Measurements from ENCODE around the gene TLE4. TPM values are rescaled to one million over a fixed set of nuclear protein-coding genes. Genes with fewer than 3 reads are reported as not detected.

Gene TLE4
- total and polyA plus RNA-seq, 10 of the 15 experiments (the other 5 are each of a cell fraction or from before 2014, with no cell fraction given), result 5.3 to 53.3 (median 23.3) TPM

GRCh38 chr9:79691496-79691895 lies 119.7 kb downstream of the TLE4 start (continued):
- TF ChIP-seq, protein P1, sequence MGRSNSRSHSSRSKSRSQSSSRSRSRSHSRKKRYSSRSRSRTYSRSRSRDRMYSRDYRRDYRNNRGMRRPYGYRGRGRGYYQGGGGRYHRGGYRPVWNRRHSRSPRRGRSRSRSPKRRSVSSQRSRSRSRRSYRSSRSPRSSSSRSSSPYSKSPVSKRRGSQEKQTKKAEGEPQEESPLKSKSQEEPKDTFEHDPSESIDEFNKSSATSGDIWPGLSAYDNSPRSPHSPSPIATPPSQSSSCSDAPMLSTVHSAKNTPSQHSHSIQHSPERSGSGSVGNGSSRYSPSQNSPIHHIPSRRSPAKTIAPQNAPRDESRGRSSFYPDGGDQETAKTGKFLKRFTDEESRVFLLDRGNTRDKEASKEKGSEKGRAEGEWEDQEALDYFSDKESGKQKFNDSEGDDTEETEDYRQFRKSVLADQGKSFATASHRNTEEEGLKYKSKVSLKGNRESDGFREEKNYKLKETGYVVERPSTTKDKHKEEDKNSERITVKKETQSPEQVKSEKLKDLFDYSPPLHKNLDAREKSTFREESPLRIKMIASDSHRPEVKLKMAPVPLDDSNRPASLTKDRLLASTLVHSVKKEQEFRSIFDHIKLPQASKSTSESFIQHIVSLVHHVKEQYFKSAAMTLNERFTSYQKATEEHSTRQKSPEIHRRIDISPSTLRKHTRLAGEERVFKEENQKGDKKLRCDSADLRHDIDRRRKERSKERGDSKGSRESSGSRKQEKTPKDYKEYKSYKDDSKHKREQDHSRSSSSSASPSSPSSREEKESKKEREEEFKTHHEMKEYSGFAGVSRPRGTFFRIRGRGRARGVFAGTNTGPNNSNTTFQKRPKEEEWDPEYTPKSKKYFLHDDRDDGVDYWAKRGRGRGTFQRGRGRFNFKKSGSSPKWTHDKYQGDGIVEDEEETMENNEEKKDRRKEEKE (IDR thresholded peaks at IDR 0.05), result no peak
- TF ChIP-seq ZSCAN29 (IDR thresholded peaks at IDR 0.05) (no peak), BACH1 (IDR thresholded peaks at IDR 0.05; ENCODE audit: borderline replicate concordance) (no peak), ZBED1 (IDR thresholded peaks at IDR 0.05; ENCODE audit: borderline replicate concordance) (no peak)

DNA sequence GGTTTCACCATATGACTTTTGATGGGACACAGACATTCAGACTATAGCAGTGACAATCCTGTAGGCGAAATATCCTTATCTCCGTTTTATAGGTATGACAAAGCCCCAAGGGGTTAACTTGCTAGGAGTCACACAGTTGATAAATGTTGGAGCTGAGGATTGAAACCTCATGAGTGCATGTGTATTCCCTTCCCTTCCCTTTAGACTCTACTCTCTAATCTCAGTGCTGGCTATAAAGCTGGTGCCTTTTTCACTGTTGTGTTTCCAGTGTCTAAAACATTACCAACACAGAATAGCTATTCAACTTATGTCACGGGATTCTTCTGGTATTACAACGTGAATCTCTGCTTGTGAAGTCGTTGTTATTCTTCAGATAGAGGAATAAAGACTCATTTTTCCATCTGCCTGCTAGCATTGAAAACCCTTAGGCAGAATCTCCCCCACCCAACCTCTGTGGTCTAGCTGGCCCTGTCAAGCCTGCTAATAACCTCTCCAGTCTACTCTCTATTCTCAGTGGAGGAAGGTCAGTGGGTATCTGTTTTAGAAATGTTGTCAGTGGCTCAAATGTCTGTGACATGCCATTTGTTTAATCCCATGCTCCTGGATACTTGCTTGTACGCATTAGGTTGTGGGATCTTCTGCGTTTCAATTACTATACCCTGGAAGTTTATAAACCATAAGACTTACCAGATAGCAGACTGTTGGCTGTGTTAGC lies 121.2 kb downstream of the TLE4 start:
- 80% methylated on average over 7 of the region's 7 CpGs for WGBS (ENCODE audit: insufficient coverage, insufficient replicate concordance, low lambda C conversion rate, missing lambda C conversion rate)
- Histone ChIP-seq H3K79me2 (ENCODE audit: control insufficient read depth, insufficient read depth, low read length) (no peaks in the 10 kb centered on the region), H3K27me3 (replicated peaks in 1 of 2; ENCODE audit: control insufficient read depth in 2 of 2, insufficient read depth in 2 of 2, low read length in 1 of 2) (no peaks in the 10 kb centered on the region), H3K4me2 (ENCODE audit: control insufficient read depth, insufficient read depth) (no peak overlapping the region), H3K27ac (ENCODE audit: control insufficient read depth, insufficient read depth) (no peak overlapping the region), H3K36me3 (ENCODE audit: control insufficient read depth in 2 of 2, insufficient read depth in 2 of 2, low read length in 1 of 2) (no peaks in the 10 kb centered on the region), H3K4me3 (no peak overlapping the region), H3K4me1 (ENCODE audit: control insufficient read depth, insufficient read depth, low read length) (no peaks in the 10 kb centered on the region), H4K20me1 (ENCODE audit: control insufficient read depth, insufficient read depth) (no peaks in the 10 kb centered on the region), H3K9ac (ENCODE audit: control insufficient read depth, insufficient read depth, low read length) (no peak overlapping the region), H2AFZ (ENCODE audit: control insufficient read depth, low read depth, low read length) (no peak overlapping the region), H3K9me3 (replicated peaks; ENCODE audit: control insufficient read depth, insufficient read depth, low read length) (no peaks in the 10 kb centered on the region)
- ChIA-PET SMC1A (ENCODE audit: uncharacterized antibody, unreplicated experiment) (interaction anchor here (1.1 kb wide), 1 partner anchor 64 kb away, joined by 3 read pairs; no protein-coding TSS in a partner anchor), POLR2A (no interaction called here), CTCF (no interaction called here), RAD21 (ENCODE audit: unreplicated experiment) (no interaction called here)
- DNase-seq (ENCODE audit: low read depth, low spot score) (no peak), FAIRE-seq (no peak), ATAC-seq (no peak)
- TF ChIP-seq ZNF687 (IDR thresholded peaks at IDR 0.05), result no peak
- in situ Hi-C loops (cut with MboI) (no loop called here), intact Hi-C loops (cut with micrococcal nuclease; ENCODE audit: unreplicated experiment) (no loop called here)
- BruUV-seq (replicated peaks), result no TSS peak
